GM18505 (cell line): ENCODE data around the gene PDLIM7.

Experiments used
- ATAC-seq: cut with Tn5 transposase; IDR thresholded peaks from one replicate; pipeline ENCODE4 v1.9.1; 2021; ENCODE audit not compliant: unreplicated experiment
- POLR2A ChIP-seq: IDR thresholded peaks from 4 replicates; pipeline ENCODE4 v1.6.1; 2011; ENCODE audit warnings: borderline replicate concordance; ENCODE audit not compliant: insufficient read depth, insufficient read length; ENCODE audit errors: extremely low read depth

PDLIM7 gene

DNA sequence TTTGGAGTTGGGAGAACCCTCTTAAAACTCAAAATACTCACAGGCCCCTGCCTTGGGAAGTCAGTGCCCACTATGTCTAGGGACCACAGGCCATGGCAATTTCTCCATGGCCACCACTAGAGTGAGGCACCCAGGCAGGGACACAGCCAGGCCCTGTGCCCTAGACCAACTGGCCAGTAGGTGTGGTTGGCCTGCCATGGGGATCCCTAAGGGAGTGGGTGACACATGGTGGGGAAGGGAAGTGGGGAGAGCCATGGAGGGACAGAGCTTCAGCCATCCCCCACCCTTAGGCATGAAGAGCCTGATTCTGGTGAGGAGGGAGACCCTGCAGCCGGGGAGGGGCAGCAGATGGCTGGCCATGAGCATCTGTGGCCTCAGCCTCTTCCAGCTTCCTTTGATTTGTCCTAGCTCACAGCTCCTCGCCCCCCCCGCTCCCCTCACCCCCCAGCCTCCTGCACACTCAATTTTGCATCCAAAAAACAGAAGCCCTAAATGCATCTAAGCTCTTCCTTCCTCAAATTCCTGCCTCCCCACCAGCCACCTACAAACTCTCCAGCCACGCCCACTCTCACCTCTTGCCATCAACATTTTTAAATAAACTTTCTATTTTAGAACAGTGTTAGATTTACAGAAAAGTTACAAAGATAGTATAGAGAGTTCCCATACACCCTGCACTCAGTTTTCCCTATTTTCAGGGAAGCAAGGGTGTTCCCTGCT lies 22.4 kb downstream of the PDLIM7 start:
- no peak for TF ChIP-seq POLR2A
- ATAC-seq: no peak

DNA sequence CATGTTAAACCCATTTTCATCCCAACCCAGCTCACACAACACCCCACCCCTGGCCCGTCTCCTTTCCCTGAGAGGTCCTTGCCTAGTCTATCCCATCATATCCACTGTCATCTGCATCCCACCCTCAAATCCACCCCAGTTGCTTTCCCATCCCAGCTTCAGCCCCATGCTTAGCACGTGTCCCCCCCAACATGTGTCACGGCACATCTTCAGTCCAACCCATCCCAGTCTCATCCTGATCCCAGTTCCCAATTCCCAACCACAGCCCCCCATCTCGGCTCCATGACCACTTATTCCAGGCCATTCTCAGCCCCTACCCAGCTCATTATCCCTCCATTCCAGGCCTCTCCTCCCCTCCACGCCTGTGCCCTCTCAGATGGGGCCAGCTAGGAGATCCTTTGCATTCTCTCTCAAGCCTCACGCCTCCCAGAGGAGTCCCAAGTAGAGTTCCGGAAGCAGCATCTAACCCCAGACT lies 23.4 kb downstream of the PDLIM7 start:
- ATAC-seq: no peak
- TF ChIP-seq POLR2A: no peak

DNA sequence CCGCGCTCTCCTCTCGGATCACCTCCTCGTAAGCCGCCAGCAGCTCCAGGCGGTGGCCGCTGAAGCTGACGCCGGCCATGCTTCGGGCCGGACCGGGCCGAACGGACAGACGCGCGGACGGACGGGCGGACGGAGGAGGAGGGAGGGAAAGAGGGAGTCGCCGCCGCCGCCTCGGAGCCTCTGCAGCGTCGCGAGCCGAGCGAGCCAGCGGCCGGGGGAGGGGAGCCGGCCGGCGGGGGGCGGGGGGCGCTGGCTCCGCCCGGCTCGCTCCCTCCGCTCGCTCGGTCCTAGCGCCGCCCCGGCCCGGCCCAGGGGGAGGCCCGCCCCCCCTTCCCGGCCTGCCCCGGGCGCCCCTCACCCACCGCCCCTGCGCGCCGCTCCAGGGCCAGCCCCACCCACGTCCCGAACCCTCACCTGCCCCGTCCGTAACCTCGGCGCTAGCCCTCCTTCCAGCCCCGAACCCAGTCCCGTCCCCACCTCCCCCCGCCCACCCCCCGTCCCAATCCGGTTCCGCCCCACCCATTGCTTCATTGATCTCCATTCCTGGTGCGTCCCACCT lies 23.9 kb downstream of the PDLIM7 start, which contains the start of gene DBN1:
Gene DBN1 (minus strand): TSS at position 192 of the 559 bp plus-strand sequence. CDS start 113 bp downstream, at position 79.
- TF ChIP-seq POLR2A: no peak
- ATAC-seq: no peak

DNA sequence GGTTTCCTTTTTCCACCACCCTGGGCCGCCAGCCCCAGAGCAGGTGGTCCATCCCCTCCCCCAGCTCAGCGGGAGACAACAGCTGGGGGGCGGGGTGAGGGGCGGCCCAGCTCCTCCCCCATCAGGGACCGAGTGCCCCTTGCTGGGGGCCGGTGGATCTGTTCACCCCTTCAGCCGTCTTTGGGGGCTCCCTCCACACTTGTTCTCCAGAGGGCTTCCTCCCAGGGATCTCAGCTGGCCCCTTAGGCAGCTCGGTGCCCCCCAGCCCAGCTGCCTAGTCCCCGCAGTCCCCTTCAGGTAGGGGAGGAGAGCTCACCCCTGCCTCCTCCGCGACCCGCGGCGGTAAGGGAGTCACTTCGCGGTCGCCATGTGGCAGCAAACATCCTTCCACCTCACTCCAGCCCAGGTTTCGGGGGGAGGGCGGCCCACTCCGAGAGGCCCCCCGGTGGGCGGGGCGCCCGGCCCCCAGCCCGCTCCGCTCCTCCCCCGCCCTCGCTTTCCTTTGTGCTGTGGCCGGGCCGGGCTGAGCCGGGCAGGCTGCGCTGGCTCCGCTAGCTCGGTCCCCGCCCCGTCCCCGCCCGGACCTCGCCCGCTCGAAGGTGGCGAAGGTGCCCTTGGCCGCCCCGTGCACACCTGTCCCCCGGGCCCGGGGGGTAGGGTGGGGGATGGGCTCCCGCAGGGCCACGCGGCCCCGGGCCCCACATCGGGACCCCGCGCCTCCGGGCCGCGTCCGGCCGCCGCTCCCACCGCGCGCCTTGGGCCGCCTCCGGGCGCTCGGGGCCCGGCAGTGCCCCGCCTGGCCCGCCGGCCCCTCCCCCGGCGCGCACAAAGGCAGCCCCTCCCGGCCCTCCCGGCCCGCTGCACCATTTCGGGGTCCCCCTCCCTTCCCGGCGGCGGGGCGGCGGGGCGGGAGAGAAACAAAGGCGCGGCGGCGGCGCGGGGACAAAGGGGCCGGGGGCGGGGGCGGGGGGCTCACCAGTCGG lies 24.7 kb downstream of the PDLIM7 start:
- no peak for ATAC-seq
- no peak for TF ChIP-seq POLR2A

DNA sequence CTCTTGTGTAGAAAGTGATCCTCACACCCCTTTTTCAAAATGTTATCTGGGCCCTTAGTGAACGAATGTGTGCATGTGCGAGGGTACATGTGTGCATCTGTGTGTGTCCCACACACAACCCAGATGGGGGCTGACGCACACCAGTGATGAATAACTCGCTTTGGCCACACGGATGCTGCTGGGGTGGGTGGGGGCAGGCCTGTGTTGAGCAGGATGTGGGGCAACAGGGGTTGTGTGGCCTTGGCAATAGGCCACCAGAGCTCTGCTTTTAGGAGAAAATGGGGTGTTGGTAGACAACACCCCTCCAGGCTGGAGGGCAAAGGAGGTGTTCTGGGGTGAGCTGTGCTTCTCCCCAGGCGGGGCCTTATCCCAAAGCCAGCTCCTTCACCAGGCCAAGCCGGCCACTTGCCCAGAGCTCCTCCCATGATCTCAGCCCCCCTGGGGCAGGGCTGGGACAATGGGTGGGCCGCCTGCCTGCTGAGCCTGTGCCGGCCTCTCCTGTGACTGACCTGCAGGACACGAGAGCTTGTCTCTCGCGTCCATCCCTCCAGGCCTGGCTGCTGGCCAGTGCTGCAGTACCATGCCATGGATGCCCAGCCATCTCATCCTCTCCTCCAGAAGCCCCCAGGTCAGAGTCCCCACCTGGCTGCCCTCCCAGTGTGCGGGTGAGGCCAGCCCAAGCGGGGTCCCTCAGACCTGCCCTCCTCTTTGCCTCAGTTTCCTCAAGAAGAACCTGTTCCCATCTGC lies 25.6 kb downstream of the PDLIM7 start:
- ATAC-seq: no peak

DNA sequence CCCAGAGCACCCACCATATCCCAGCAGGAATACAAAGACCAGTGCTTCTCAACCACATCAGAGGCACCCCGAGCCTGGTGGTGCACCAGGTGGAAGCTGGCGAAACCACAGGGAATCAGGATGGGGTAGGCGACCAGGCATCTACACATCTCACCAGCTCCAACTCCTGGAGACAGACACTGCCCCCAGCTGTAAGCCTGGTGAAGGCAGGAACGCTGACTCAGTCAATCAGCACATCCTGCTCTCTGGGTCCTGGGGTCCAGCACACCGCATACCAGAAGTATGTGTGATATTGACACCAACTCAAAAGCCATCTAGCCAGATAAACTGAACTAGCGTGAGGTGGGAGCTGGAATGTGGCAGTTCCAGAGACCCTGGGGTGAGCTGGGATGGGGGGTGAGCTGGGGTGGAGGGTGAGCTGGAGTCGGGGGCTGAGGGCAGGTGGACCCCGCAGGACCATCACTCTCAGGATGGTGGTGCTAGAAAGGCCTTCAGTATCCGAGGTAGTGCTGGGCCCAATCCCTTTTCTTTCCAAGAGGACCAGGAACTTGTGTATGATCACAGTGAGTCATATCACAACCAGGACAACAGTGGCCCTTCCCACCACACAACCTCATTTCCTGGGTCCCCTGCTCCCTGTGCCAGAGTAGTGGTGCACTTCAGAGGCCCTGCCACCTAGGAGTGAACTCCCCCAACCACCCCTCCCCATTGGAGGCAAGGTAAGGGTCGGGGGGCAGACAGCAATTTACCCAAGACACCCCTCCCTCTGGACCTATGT lies 26.5 kb downstream of the PDLIM7 start:
- no peak for TF ChIP-seq POLR2A
- no peak for ATAC-seq

More for the DNA sequence above, 25.6 kb downstream of the PDLIM7 start:
- no peak for TF ChIP-seq POLR2A

DNA sequence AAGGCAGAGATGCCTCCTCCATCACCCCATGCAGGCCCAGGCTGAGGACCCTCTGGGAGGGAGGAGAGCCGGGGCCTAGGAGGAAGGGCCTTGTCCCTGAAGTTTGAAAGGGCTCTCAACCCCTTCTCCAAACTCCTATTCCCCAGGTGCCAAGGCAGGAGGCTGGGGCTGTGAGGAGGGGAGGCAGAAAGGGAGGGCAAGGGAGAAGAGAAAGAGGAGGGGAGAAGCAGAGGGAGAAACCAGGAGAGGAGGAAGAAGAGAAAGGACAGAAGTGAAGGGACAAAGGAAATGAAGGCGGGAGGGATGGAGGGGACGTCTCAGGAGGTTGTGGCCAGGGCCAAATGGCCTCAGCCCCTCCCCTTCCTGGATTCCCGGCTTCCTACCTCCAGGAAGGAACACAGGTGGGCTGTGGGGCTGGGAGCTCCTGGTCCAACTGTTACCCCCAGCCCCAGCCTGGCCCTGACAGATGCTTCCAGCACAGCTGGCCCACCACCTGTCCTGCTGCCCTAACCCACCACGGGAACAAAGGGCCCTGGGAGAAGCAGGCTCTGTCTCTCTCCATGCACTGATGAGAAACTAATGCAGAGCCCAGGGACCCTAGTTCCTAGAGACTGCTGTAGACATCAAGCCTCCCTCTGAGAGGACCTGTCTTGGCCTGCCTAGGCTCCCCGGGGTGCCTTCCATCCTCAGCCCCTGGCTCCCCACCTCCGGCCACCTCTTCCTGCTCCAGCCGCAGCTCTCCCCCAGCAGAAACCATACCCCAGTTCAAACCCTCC lies 27.5 kb downstream of the PDLIM7 start:
- TF ChIP-seq POLR2A: no peak

DNA sequence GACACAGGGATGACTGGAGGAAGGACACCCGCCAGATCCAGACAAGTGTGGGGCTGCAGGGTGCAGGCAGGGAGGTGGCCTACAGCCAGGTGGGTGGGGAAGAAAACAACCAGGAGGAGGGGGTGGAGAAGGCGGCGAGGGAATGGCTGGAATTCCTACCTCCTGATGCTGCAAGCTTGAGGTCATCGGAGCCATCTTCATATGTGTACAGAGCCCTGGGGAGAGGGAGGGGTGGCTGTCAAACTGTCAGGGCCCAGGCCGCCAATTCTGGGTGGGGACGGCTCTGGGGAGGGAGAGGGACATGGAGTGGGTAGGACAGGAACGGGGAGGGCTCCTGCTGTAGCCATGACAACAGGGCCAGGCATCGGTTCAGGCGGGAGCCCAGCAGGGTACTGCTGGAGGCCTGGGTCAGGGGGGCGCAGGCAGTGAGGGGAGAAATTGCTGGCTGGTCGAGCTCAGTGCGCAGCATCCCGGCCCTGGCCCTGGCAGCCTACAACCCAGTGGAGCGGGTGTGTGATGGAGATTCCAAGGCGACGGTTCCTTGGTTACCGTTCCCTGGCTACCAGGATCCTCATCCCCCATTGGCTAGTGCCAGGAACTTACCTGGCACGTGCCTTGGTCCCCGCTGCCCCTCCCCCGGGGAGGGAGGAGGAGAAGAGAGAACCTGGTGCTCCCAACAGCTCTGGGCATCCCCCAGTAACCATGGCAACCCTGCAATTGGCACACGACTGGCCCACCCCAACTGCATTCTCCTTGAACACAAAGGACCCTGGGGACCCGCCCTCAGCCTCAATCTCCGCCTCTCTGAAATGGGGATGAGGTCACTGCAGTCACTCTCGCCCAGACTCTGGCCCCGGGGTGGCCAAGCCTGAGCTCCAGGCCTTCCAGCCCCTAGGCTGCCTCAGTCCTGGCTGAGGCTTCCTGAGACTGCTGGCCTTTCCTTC lies 28.4 kb downstream of the PDLIM7 start:
- TF ChIP-seq POLR2A: no peak
- no peak for ATAC-seq

More for the DNA sequence above, 27.5 kb downstream of the PDLIM7 start:
- ATAC-seq: no peak

GRCh38 chr5:177468329-177468684 lies 29.1 kb downstream of the PDLIM7 start:
- no peak for ATAC-seq
- no peak for TF ChIP-seq POLR2A

DNA sequence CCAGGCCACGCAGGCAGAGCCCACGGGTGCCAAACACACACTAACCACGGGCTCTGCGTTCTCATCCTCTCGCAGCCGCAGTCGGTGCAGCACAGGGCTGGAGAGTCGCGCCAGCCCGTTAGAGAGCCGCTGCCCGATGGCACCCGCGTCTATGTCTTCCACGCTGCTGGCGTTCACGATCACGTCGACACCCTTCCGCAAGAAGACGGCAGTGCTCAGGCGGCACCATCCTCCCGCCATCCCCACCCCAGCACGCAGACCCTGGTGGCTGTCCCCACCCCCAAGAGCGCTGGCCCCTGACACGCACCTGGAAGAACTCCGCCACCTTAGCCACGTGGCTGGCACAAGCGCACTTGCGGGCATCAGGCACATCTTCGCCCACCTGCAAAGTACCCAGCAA lies 30.0 kb downstream of the PDLIM7 start:
- TF ChIP-seq POLR2A: no peak
- no peak for ATAC-seq
